ENCODE measurements around the gene SLC7A8. TPM values are rescaled to one million over a fixed set of nuclear protein-coding genes. Genes with fewer than 3 reads are reported as not detected.
A peak's percentile ranks its signal among the peaks of the same experiment; 100 is the strongest.

SLC7A8 gene
- total RNA-seq, 2 donors from 2014 or later = 119 to 143 TPM

DNA sequence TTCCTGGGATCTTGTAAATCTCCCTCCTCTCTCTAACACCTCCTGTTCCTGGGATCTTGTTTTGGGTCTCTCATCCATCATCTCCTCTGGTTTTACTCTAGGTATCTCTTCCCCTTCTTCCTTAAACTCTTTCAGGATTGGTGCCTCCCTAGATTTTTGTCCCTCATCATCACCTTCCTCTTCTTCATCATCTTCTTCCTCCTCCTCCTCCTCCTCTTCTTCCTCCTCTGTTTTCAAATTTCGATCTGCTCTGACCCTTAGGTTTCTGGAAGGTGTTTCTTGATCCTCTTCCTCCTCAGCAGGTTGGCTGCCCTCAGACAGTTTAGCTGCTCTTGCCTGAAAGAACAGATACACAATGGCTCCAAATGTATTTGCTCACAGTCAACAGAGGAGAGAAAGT lies 103.0 kb downstream of the SLC7A8 start:
- H3K9me3 ChIP-seq = no peaks in the 10 kb centered on the region
- WGBS = 88% methylated on average over 1 of the region's 1 CpG
- DNase-seq (ENCODE audit: low spot score) = no peak
- H3K4me1 ChIP-seq (replicated peaks) = no peaks in the 10 kb centered on the region
- no peak overlapping the region for H3K4me3 ChIP-seq
- H3K36me3 ChIP-seq = peaks cover 12 to 30% of the 10 kb centered on the region in 2 donors
- no peak overlapping the region for H3K27ac ChIP-seq
- TF ChIP-seq POLR2AphosphoS5 (IDR thresholded peaks at IDR 0.05) (no peak), POLR2A (IDR thresholded peaks at IDR 0.05) (no peak)
- TF ChIP-seq, protein P1, sequence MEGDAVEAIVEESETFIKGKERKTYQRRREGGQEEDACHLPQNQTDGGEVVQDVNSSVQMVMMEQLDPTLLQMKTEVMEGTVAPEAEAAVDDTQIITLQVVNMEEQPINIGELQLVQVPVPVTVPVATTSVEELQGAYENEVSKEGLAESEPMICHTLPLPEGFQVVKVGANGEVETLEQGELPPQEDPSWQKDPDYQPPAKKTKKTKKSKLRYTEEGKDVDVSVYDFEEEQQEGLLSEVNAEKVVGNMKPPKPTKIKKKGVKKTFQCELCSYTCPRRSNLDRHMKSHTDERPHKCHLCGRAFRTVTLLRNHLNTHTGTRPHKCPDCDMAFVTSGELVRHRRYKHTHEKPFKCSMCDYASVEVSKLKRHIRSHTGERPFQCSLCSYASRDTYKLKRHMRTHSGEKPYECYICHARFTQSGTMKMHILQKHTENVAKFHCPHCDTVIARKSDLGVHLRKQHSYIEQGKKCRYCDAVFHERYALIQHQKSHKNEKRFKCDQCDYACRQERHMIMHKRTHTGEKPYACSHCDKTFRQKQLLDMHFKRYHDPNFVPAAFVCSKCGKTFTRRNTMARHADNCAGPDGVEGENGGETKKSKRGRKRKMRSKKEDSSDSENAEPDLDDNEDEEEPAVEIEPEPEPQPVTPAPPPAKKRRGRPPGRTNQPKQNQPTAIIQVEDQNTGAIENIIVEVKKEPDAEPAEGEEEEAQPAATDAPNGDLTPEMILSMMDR (IDR thresholded peaks at IDR 0.05) = no peak
- intact Hi-C loops (cut with DNase I) = no loop called here
- H3K27me3 ChIP-seq (replicated peaks; ENCODE audit: insufficient read depth) = no peaks in the 10 kb centered on the region

DNA sequence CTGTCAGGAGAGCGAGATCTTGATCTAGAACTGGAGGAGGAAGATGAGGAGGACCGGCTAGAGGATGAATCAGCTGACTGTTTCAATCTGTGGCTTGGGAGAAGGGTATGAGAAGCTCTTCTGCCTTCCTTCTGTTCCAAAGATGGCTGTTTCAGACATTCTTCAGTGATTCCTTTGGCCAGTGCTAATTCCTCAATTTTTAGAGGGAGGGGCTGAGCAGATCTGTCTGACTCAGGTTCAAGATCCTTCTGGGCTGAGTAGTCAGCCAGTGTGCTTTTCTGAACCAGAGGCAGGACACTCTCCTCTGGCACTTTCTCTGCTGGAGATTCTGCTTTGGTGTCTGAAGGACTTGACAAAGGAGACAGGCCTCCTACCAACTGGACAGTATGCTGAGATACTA lies 103.7 kb downstream of the SLC7A8 start:
- H3K36me3 ChIP-seq = peaks cover 12 to 30% of the 10 kb centered on the region in 2 donors
- TF ChIP-seq, protein P1 (IDR thresholded peaks at IDR 0.05) = no peak
- TF ChIP-seq POLR2AphosphoS5 (IDR thresholded peaks at IDR 0.05) = no peak
- TF ChIP-seq POLR2A (IDR thresholded peaks at IDR 0.05) = no peak
- H3K4me3 ChIP-seq = no peak overlapping the region
- H3K9me3 ChIP-seq = no peaks in the 10 kb centered on the region
- intact Hi-C loops (cut with DNase I) = no loop called here
- DNase-seq (ENCODE audit: low spot score) = no peak
- H3K4me1 ChIP-seq (replicated peaks) = no peaks in the 10 kb centered on the region
- no peaks in the 10 kb centered on the region for H3K27me3 ChIP-seq (replicated peaks; ENCODE audit: insufficient read depth)
- peak overlapping the region in 1 of 2 donors; percentile 3 for H3K27ac ChIP-seq
- WGBS = 89% methylated on average over 2 of the region's 2 CpGs

DNA sequence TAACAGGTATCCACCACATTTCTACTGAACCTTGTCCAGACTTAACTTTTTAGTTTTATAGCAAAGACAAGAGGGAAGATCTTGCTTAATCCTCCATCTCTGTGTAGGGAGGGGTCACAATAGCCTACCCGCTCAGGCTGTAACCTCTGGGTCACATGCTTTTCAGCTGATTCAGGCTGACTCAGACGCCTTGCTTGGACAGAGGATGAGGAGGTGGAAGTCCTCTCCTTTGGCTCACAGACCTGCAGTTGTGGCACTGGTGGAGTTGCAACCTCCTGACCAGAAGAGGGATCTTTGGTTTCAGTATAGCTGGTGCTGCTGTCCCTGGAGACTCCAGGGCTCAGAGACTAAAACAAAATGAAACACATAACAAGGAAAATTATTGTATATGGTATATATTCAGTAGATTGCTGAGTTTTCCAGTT lies 104.8 kb downstream of the SLC7A8 start:
- no peaks in the 10 kb centered on the region for H3K27me3 ChIP-seq (replicated peaks; ENCODE audit: insufficient read depth)
- H3K4me1 ChIP-seq (replicated peaks) = no peaks in the 10 kb centered on the region
- 40% methylated on average over 2 of the region's 2 CpGs for WGBS
- H3K36me3 ChIP-seq = peaks cover 12 to 30% of the 10 kb centered on the region in 2 donors
- no peak for DNase-seq (ENCODE audit: low spot score)
- TF ChIP-seq, protein P1 (IDR thresholded peaks at IDR 0.05) = no peak
- TF ChIP-seq POLR2A (IDR thresholded peaks at IDR 0.05) = no peak
- TF ChIP-seq POLR2AphosphoS5 (IDR thresholded peaks at IDR 0.05) = peak; percentile 48
- intact Hi-C loops (cut with DNase I) = no loop called here
- H3K27ac ChIP-seq = peak overlapping the region in 1 of 2 donors; percentile 8
- no peak overlapping the region for H3K4me3 ChIP-seq
- H3K9me3 ChIP-seq = no peaks in the 10 kb centered on the region

DNA sequence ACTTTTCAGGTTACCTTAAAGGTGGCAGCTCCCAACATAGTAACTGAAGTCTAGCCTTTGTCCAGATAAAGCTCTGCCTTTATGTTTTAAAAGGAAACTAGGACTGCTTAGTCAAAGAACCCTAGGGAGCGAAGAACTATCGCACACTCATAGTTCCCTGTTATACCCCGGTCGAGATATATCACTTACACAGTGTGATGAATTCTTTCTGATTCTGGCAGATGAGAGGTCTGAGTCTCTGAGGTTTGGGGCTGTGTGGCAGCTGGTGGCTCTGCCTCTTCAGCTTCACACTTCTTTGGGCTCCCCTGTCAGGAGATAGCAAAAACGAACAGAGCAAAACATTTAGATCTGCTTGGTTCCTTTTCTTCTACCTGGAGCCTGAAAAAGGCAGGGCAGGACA lies 105.5 kb downstream of the SLC7A8 start:
- Histone ChIP-seq H3K4me1 (replicated peaks) (no peaks in the 10 kb centered on the region), H3K27me3 (replicated peaks; ENCODE audit: insufficient read depth) (no peaks in the 10 kb centered on the region), H3K9me3 (no peaks in the 10 kb centered on the region), H3K36me3 (peaks cover 12 to 30% of the 10 kb centered on the region in 2 donors), H3K4me3 (no peak overlapping the region), H3K27ac (no peak overlapping the region)
- no peak for DNase-seq (ENCODE audit: low spot score)
- TF ChIP-seq, protein P1 (IDR thresholded peaks at IDR 0.05) = no peak
- TF ChIP-seq POLR2AphosphoS5 (IDR thresholded peaks at IDR 0.05) (no peak), POLR2A (IDR thresholded peaks at IDR 0.05) (no peak)
- WGBS = 91% methylated on average over 5 of the region's 5 CpGs
- intact Hi-C loops (cut with DNase I) = no loop called here

DNA sequence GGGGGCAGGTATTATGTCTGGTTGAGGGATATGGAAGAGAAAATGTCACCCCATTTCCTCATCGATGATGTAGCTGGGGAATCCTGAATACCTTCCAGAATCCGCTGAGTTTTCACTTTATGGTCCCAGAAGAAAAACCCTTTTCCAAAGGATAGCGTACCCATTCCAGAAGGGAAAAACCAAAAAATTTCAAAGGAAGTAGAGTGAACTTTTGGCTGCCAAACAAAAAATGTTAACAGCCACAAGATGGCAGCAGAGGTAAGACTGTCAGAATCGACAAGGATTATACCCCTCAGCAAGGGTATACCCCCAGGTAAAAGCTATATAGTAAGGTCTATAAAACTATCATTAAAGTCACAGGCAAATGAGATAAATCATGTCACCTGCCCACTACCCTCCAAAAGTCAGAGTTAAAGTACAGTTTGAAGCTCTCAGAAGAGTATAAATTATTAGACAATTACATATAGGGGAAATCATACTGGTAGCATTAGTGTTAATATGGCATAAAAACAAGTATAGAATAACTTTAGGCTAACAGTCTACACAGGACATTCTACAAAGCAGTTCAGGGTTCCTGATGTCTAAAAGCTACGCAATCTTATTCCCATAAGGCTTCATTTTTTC lies 106.6 kb downstream of the SLC7A8 start:
- H3K4me1 ChIP-seq (replicated peaks) = peaks cover 4% of the 10 kb centered on the region
- DNase-seq (ENCODE audit: low spot score) = no peak
- peaks cover 10 to 30% of the 10 kb centered on the region in 2 donors for H3K36me3 ChIP-seq
- no peak for TF ChIP-seq POLR2A (IDR thresholded peaks at IDR 0.05)
- TF ChIP-seq, protein P1 (IDR thresholded peaks at IDR 0.05) = peak in 3 of 4 experiments; percentile 40 to 58 (median 44)
- no peak overlapping the region for H3K4me3 ChIP-seq
- 66% methylated on average over 5 of the region's 5 CpGs for WGBS
- intact Hi-C loops (cut with DNase I) = no loop called here
- H3K27ac ChIP-seq = no peak overlapping the region
- no peaks in the 10 kb centered on the region for H3K9me3 ChIP-seq
- H3K27me3 ChIP-seq (replicated peaks; ENCODE audit: insufficient read depth) = no peaks in the 10 kb centered on the region
